Endometrium (tissue), 2 donors: ENCODE results near the gene RBMS1.
A peak's percentile ranks its signal among the peaks of the same experiment; 100 is the strongest.

Experiments
- FAIRE-seq: peaks from 2 replicates; lab custom pipeline; 2012; peaks lifted over from hg19 to GRCh38; lab: Jason Lieb, UNC
- donor health status: control.
- donor health status: control.

The RBMS1 gene

GRCh38 chr2:160362018-160362417, 131.6 kb downstream of the RBMS1 start:
- FAIRE-seq = no peak

GRCh38 chr2:160360089-160360757, 133.4 kb downstream of the RBMS1 start:
- no peak for FAIRE-seq

- no peak for FAIRE-seq
Measured at GRCh38 chr2:160358046-160358445, 135.6 kb downstream of the RBMS1 start.

- no peak for FAIRE-seq
Measured at GRCh38 chr2:160356485-160356884, 137.1 kb downstream of the RBMS1 start.

- no peak for FAIRE-seq
Measured at GRCh38 chr2:160355080-160355479, 138.5 kb downstream of the RBMS1 start.

GRCh38 chr2:160354677-160355076, 138.9 kb downstream of the RBMS1 start:
- no peak for FAIRE-seq

GRCh38 chr2:160353813-160354212, 139.8 kb downstream of the RBMS1 start:
- no peak for FAIRE-seq

- no peak for FAIRE-seq
Measured at GRCh38 chr2:160353166-160353565, 140.4 kb downstream of the RBMS1 start.

- no peak for FAIRE-seq
Measured at GRCh38 chr2:160352500-160352899, 141.1 kb downstream of the RBMS1 start.

GRCh38 chr2:160351956-160352355, 141.7 kb downstream of the RBMS1 start:
- no peak for FAIRE-seq

- FAIRE-seq = no peak
Measured at GRCh38 chr2:160349306-160349705, 144.3 kb downstream of the RBMS1 start.

GRCh38 chr2:160347269-160347863, 146.2 kb downstream of the RBMS1 start:
- no peak for FAIRE-seq

GRCh38 chr2:160345071-160345764, 148.4 kb downstream of the RBMS1 start:
- no peak for FAIRE-seq

GRCh38 chr2:160343404-160343803, 150.2 kb downstream of the RBMS1 start:
- FAIRE-seq = no peak

GRCh38 chr2:160339726-160340125, 153.9 kb downstream of the RBMS1 start:
- no peak for FAIRE-seq

- peak; percentile 96 for FAIRE-seq
Measured at GRCh38 chr2:160338901-160339685, 154.5 kb downstream of the RBMS1 start.

- no peak for FAIRE-seq
Measured at GRCh38 chr2:160337728-160338127, 155.9 kb downstream of the RBMS1 start.

GRCh38 chr2:160336635-160337034, 157.0 kb downstream of the RBMS1 start:
- no peak for FAIRE-seq

- no peak for FAIRE-seq
Measured at GRCh38 chr2:160336105-160336504, 157.5 kb downstream of the RBMS1 start.

GRCh38 chr2:160335441-160335840, 158.2 kb downstream of the RBMS1 start:
- FAIRE-seq = no peak

GRCh38 chr2:160334028-160334741, 159.4 kb downstream of the RBMS1 start:
- FAIRE-seq = no peak
